DND-41 (cell line): ENCODE data around the gene TMEM263.

Experiments used
- ATAC-seq: fragments of 200-7000 bp; cut with Tn5 transposase; 3 replicates; pipeline ENCODE4 v1.9.1; 2021; ENCODE audit warnings: low read depth; ENCODE audit not compliant: insufficient read depth
- DNase-seq: peaks from one replicate; pipeline ENCODE4 v3.0.0-alpha.2; 2020
- H2AFZ ChIP-seq: 2 replicates; pipeline ENCODE4 v1.6.0; 2012; ENCODE audit warnings: low read depth, low read length
- H3K27ac ChIP-seq: 2 replicates; pipeline ENCODE4 v1.5.1; 2012; ENCODE audit warnings: low read length, inconsistent platforms
- H3K27me3 ChIP-seq: fragments of 200-600 bp; sonication (generic); 2 replicates; pipeline ENCODE4 v1.6.0; 2012; ENCODE audit warnings: low read length, mild to moderate bottlenecking, inconsistent platforms; ENCODE audit not compliant: insufficient read depth, poor library complexity
- H3K36me3 ChIP-seq: 2 replicates; pipeline ENCODE4 v1.5.1; 2012; ENCODE audit warnings: low read length, inconsistent platforms; ENCODE audit not compliant: insufficient read depth
- H3K4me1 ChIP-seq: 2 replicates; pipeline ENCODE4 v1.5.1; 2012; ENCODE audit warnings: mild to moderate bottlenecking, low read length; ENCODE audit not compliant: insufficient read depth
- H3K4me2 ChIP-seq: 2 replicates; pipeline ENCODE4 v1.6.0; 2012; ENCODE audit warnings: mild to moderate bottlenecking, moderate library complexity, low read length, inconsistent platforms; ENCODE audit not compliant: insufficient read depth
- H3K4me3 ChIP-seq, 2 experiments: fragments of 200-600 bp in 1 of 2; shearing (Covaris generic) in 1 of 2; 2 replicates each; pipeline ENCODE4 v1.5.1; 2012 to 2016; ENCODE audit warnings: inconsistent platforms in 2 of 2, low read length in 2 of 2, mild to moderate bottlenecking in 2 of 2, low read depth in 1 of 2, moderate library complexity in 1 of 2
- H3K79me2 ChIP-seq: 2 replicates; pipeline ENCODE4 v1.6.0; 2012; ENCODE audit warnings: low read length, inconsistent platforms; ENCODE audit not compliant: insufficient read depth
- H3K9ac ChIP-seq: 2 replicates; pipeline ENCODE4 v1.6.0; 2012; ENCODE audit warnings: low read depth, mild to moderate bottlenecking, inconsistent platforms, low read length, moderate library complexity
- H3K9me3 ChIP-seq: 2 replicates; pipeline ENCODE4 v1.5.1; 2012; ENCODE audit warnings: low read length, moderate library complexity, mild to moderate bottlenecking, inconsistent platforms; ENCODE audit not compliant: insufficient read depth, severe bottlenecking
- H4K20me1 ChIP-seq: 2 replicates; pipeline ENCODE4 v1.6.0; 2012; ENCODE audit warnings: low read length; ENCODE audit not compliant: insufficient read depth
- EZH2 ChIP-seq: IDR thresholded peaks from 3 replicates; pipeline ENCODE4 v1.6.1; 2012; ENCODE audit warnings: borderline replicate concordance, low read depth, mild to moderate bottlenecking, moderate library complexity, low read length, inconsistent platforms; ENCODE audit not compliant: severe bottlenecking
- TF ChIP-seq, protein P1 (sequence below): IDR thresholded peaks from 2 replicates; pipeline ENCODE4 v1.5.1; 2012; ENCODE audit warnings: borderline replicate concordance, low read length, moderate library complexity, mild to moderate bottlenecking; ENCODE audit not compliant: poor library complexity, severe bottlenecking; ENCODE audit errors: extremely low read depth

The TMEM263 gene

DNA sequence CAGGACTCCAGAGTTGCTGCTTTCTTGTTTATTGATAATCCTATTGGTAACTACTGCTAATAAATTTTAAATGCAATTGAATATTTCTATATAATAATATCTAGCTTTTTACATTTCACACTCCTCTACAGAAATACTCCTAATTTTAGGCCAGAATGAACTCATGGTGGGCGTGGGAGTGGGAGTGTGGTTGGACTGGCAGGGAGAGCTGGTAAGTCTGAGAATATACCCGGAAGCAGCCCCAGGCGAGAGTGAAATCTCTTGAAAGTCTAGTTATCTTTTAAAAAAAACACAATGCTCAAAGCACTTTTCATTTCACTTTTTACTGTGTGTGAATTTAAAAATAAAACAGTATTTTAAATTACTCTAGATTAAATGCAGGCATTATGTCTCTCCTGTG, 4.7 kb downstream of the TMEM263 start:
- Histone ChIP-seq H2AFZ (no peak overlapping the region), H4K20me1 (peaks cover 5% of the 10 kb centered on the region), H3K4me2 (no peak overlapping the region), H3K4me1 (peaks cover 14% of the 10 kb centered on the region), H3K4me3 (no peak overlapping the region), H3K27ac (no peak overlapping the region), H3K79me2 (peaks cover 80% of the 10 kb centered on the region), H3K36me3 (peaks cover 8% of the 10 kb centered on the region), H3K9ac (no peak overlapping the region), H3K9me3 (no peaks in the 10 kb centered on the region), H3K27me3 (no peaks in the 10 kb centered on the region)
- no peak for ATAC-seq
- no peak for DNase-seq
- TF ChIP-seq EZH2 = no peak
- TF ChIP-seq, protein P1, sequence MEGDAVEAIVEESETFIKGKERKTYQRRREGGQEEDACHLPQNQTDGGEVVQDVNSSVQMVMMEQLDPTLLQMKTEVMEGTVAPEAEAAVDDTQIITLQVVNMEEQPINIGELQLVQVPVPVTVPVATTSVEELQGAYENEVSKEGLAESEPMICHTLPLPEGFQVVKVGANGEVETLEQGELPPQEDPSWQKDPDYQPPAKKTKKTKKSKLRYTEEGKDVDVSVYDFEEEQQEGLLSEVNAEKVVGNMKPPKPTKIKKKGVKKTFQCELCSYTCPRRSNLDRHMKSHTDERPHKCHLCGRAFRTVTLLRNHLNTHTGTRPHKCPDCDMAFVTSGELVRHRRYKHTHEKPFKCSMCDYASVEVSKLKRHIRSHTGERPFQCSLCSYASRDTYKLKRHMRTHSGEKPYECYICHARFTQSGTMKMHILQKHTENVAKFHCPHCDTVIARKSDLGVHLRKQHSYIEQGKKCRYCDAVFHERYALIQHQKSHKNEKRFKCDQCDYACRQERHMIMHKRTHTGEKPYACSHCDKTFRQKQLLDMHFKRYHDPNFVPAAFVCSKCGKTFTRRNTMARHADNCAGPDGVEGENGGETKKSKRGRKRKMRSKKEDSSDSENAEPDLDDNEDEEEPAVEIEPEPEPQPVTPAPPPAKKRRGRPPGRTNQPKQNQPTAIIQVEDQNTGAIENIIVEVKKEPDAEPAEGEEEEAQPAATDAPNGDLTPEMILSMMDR = no peak

DNA sequence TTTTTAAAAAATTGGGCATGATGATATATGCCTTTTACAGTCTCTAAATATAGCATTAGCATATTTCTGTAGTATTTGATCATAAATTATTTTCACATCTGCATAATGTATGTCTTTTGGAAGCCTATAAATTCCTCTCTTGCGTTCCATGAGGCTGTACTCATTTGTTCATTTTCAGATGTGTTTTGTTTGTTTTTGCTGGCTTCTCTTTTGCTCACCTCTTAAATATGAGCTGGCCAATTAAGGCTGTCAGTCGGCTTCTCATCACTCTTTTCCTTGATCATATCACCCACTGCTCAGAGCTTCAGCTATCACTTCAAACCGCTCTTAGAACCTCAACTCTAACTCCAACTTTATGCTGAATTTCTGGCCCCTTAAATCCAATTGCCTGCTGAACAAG, 6.6 kb downstream of the TMEM263 start:
- DNase-seq (no peak), ATAC-seq (no peak)
- Histone ChIP-seq H3K27me3 (no peaks in the 10 kb centered on the region), H3K9me3 (no peaks in the 10 kb centered on the region), H3K4me3 (no peak overlapping the region), H3K27ac (no peak overlapping the region), H3K4me1 (peaks cover 11% of the 10 kb centered on the region), H4K20me1 (peaks cover 5% of the 10 kb centered on the region), H3K9ac (no peak overlapping the region), H3K4me2 (no peak overlapping the region), H3K36me3 (peaks cover 13% of the 10 kb centered on the region), H3K79me2 (peaks cover 72% of the 10 kb centered on the region), H2AFZ (no peak overlapping the region)
- TF ChIP-seq EZH2 = no peak
- TF ChIP-seq, protein P1 = no peak

DNA sequence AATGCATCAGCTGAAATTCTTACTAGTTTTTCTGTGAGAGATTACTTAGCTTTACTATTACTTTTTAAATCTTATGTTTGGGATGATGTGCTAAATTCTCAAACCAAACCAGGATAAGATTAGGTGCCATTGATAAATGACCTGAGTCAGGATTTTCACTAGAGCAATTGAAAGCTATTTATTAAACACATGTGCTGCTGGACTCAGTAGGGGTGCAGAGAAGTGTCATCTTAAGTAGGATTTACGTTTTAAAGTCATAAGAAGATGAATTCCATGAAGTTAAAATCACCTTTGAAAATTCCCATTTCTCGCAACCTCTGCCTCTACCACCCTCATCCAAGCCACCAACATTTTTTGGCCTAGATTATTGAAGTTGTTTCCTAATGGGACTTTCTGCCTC, 8.8 kb downstream of the TMEM263 start:
- no peak overlapping the region for H3K4me3 ChIP-seq
- DNase-seq (no peak), ATAC-seq (no peak)
- H3K36me3 ChIP-seq = peaks cover 29% of the 10 kb centered on the region
- H3K4me2 ChIP-seq = no peak overlapping the region
- H3K27me3 ChIP-seq = no peaks in the 10 kb centered on the region
- TF ChIP-seq, protein P1 = no peak
- TF ChIP-seq EZH2 = no peak
- H4K20me1 ChIP-seq = peaks cover 5% of the 10 kb centered on the region
- no peak overlapping the region for H3K27ac ChIP-seq
- H3K4me1 ChIP-seq = no peaks in the 10 kb centered on the region
- H3K79me2 ChIP-seq = peaks cover 50% of the 10 kb centered on the region
- no peaks in the 10 kb centered on the region for H3K9me3 ChIP-seq
- no peak overlapping the region for H2AFZ ChIP-seq
- H3K9ac ChIP-seq = no peak overlapping the region

DNA sequence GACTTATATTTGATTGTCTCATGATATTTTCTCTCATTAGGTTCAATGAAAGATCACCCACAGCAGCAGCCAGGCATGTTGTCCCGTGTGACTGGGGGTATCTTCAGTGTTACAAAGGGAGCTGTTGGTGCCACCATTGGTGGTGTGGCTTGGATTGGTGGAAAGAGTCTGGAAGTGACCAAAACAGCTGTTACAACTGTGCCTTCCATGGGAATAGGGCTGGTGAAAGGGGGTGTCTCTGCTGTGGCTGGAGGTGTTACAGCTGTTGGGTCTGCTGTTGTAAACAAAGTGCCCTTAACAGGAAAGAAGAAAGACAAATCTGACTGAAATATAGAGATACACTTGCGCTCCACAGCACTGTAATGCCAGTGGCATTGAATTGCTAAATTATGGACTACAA, 15.4 kb downstream of the TMEM263 start:
- Histone ChIP-seq H3K4me1 (no peaks in the 10 kb centered on the region), H3K4me3 (no peak overlapping the region), H3K36me3 (peaks cover 54% of the 10 kb centered on the region), H3K27ac (no peak overlapping the region), H3K27me3 (no peaks in the 10 kb centered on the region), H4K20me1 (0 out of 2 replicates have a peak, but pooled peaks cover 4% of the 10 kb centered on the region), H3K4me2 (no peak overlapping the region), H3K79me2 (peaks cover 4% of the 10 kb centered on the region), H3K9me3 (no peaks in the 10 kb centered on the region), H2AFZ (no peak overlapping the region), H3K9ac (no peak overlapping the region)
- TF ChIP-seq, protein P1 = no peak
- no peak for TF ChIP-seq EZH2
- DNase-seq (no peak), ATAC-seq (no peak)
